NB4 (cell line): Measurements from ENCODE around the gene MX1.

ENCODE experiments used
- DNase-seq: peaks from one replicate; pipeline ENCODE4 v3.0.0; 2010; ENCODE audit warnings: low read depth
- H3K4me3 ChIP-seq: one replicate; pipeline ENCODE4 v1.5.1; 2011; ENCODE audit warnings: mild to moderate bottlenecking, low read depth, low read length, moderate library complexity
- MYC ChIP-seq: IDR thresholded peaks from 2 replicates; pipeline ENCODE4 v1.6.1; 2011; ENCODE audit warnings: low read depth, low read length
- POLR2A ChIP-seq: IDR thresholded peaks from 2 replicates; pipeline ENCODE4 v1.6.1; 2011; ENCODE audit warnings: mild to moderate bottlenecking; ENCODE audit not compliant: insufficient read length; ENCODE audit errors: extremely low read depth
- TF ChIP-seq, protein P1 (sequence below): IDR thresholded peaks from 2 replicates; pipeline ENCODE4 v1.6.1; 2011; ENCODE audit warnings: low read depth, low read length
- TF ChIP-seq, protein P2 (sequence below): IDR thresholded peaks from one replicate; pipeline ENCODE4 v1.5.1; 2012; ENCODE audit warnings: low read depth, low read length

MX1 gene

DNA sequence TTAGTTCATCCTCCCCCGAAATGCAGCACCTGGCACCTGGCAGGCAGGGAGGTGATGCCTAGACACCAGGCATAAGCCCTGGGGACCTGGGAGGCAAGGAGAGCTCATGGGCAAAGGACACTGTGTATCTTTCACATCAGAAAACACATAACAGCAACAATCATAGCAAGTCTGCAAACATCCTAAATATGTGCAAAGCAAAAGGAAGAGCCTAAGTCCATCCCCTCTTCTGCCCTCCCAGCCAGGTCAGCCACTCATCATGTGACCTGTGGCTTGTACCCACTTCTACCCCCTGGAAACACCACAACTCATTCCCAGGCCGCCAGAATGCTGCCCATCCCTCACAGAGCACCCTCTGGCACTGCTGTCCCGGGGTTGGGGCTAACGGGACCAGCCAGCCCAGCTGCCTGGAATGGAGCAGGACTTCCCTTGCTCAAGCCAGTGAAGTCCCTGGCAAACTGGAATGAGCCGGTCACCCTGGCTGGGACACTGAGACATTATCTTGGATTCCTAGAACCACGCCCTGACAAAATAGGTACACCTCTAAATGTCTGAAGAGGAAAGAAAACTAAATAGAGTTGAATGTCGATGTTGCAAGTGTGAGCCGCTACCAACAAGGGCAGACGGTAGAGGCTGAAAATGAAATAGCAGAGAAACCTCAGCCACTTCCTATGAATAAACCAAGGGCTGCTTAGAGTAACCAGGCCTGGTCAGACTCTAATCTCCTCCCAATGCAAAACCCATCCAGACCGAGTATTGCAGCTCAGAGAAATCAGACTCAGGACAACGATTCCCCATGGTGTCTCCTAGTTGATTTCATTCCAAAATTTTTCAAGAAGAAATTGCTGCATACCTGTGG, 52.5 kb downstream of the MX1 start:
- TF ChIP-seq MYC (no peak), POLR2A (no peak)
- TF ChIP-seq, protein P1, sequence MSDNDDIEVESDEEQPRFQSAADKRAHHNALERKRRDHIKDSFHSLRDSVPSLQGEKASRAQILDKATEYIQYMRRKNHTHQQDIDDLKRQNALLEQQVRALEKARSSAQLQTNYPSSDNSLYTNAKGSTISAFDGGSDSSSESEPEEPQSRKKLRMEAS: no peak
- TF ChIP-seq, protein P2, sequence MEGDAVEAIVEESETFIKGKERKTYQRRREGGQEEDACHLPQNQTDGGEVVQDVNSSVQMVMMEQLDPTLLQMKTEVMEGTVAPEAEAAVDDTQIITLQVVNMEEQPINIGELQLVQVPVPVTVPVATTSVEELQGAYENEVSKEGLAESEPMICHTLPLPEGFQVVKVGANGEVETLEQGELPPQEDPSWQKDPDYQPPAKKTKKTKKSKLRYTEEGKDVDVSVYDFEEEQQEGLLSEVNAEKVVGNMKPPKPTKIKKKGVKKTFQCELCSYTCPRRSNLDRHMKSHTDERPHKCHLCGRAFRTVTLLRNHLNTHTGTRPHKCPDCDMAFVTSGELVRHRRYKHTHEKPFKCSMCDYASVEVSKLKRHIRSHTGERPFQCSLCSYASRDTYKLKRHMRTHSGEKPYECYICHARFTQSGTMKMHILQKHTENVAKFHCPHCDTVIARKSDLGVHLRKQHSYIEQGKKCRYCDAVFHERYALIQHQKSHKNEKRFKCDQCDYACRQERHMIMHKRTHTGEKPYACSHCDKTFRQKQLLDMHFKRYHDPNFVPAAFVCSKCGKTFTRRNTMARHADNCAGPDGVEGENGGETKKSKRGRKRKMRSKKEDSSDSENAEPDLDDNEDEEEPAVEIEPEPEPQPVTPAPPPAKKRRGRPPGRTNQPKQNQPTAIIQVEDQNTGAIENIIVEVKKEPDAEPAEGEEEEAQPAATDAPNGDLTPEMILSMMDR: no peak
- H3K4me3 ChIP-seq: no peak overlapping the region
- no peak for DNase-seq

DNA sequence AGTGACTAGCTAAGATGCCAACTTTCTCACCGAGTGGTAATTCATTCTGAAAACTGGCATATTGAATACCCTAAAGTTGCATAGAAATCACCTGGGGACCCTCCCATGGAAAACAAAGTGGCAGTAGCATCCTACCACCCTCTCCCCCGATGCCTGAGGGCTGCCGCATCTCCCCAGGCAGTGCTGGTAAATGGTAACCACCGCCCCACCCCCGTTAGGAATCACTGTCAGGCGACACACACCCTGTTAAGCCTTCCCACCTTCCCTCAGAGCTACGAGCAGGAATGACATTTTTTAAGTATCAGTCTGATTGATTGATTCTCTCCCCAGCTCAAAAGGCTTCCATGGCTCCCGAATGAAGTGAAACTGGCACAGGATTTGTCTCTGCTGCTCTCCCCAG, 53.6 kb downstream of the MX1 start:
- DNase-seq: no peak
- H3K4me3 ChIP-seq: no peak overlapping the region
- TF ChIP-seq, protein P2: no peak

DNA sequence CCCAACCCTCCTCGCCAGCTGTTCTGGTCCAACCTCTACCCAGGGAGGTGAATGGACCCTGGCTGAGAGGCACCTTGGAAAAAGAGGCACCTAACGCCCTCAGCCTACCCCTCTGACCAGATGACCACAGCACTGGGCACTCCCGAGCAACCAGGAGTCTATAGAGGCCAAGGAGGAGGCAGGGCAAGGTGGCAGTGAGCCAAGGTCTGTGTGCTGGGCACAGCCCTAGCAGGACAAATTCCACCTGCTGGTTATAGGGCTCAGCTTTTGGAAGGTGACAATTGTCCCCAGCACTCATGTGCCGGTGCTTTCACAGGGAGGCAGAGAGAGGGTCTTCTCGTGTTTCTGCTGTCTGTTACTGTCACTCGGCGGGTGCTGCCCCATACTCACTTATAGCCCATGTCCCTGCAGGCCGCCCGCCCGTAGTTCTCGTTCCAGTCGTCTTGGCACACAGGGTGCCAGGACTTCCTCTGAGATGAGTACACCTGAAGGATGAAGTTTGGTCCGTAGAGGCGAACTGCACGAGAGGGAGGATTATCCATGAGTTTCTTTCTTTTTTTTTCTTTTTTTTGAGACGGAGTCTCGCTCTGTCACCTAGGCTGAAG, 54.1 kb downstream of the MX1 start:
- DNase-seq: no peak
- no peak overlapping the region for H3K4me3 ChIP-seq
- TF ChIP-seq MYC: no peak
- no peak for TF ChIP-seq POLR2A
- TF ChIP-seq, protein P1: no peak
- TF ChIP-seq, protein P2: no peak

DNA sequence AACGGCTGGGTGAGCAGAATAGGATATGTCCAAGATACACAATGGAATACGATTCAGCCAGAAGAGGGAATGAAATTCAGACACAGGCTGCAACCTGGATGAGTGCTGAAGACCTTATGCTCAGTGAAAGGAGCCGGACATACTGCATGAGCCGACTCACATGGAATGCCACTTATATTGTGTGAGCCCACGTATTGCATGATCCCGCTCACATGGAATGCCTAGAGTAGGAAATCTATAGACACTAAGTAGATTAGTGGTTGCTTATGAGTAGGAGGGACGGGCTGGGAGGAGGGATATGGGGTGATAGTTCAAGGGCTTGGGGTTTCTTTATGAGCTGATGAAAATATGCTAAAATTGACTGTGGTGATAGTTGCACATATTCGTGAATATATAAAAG, 55.2 kb downstream of the MX1 start:
- TF ChIP-seq MYC (no peak), POLR2A (no peak)
- TF ChIP-seq, protein P1: no peak
- TF ChIP-seq, protein P2: no peak
- DNase-seq: no peak
- no peak overlapping the region for H3K4me3 ChIP-seq

DNA sequence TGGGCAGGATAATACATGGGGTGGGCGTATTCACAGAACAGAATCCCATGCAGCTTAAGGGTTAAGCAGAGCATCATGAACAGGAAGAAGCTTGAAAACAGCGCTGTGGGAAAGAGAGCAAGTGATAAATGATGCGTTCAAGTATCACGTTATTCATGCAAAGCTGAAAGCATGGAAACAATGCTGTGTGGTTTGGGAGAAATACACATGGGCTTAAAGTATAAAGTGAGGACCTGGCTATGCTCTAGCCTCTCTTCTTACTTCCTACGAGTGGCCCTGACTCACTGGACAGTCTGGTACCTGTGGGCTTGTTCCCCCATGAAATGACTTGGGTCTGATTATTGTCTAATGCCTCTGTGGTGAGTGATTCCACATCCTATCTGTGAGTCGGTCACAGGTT, 56.3 kb downstream of the MX1 start:
- no peak for DNase-seq
- no peak for TF ChIP-seq MYC
- TF ChIP-seq, protein P1: no peak
- no peak for TF ChIP-seq POLR2A
- TF ChIP-seq, protein P2: no peak

DNA sequence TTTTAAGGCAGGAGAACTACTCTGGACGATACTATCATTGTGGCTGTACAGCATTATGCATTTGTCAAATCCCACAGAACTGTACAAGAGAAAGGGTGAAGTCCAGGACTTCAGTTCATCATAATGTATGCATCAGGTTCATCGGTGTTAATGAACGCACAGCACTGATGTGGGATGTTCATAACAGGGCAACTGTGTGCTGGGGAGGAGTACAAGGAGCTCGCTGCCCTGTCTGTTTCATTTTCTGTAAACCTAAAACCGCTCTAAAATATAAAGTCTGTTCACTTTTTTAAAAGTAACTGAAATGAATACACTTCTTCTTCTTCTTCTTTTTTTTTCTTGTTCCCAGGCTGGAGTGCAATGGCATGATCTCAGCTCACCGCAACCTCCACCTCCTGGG, 56.9 kb downstream of the MX1 start:
- DNase-seq: no peak
- H3K4me3 ChIP-seq: no peak overlapping the region
- TF ChIP-seq MYC (no peak), POLR2A (no peak)
- TF ChIP-seq, protein P2: no peak
- TF ChIP-seq, protein P1: no peak

More for the DNA sequence above, 56.3 kb downstream of the MX1 start:
- H3K4me3 ChIP-seq: no peak overlapping the region
